IPS-20b (cell line): Measurements from ENCODE around the gene NAV3.

Experiments used
- H3K27ac ChIP-seq: one replicate; pipeline ENCODE4 v1.5.1; 2013; ENCODE audit warnings: low read length
- H3K27me3 ChIP-seq: 2 replicates; pipeline ENCODE4 v1.6.1; 2013; ENCODE audit warnings: mild to moderate bottlenecking, low read length, inconsistent platforms; ENCODE audit not compliant: insufficient read depth
- H3K36me3 ChIP-seq: 2 replicates; pipeline ENCODE4 v1.6.1; 2013; ENCODE audit warnings: low read depth, mild to moderate bottlenecking, inconsistent platforms, low read length, moderate library complexity; ENCODE audit not compliant: insufficient read depth
- H3K4me1 ChIP-seq: 2 replicates; pipeline ENCODE4 v1.6.1; 2013; ENCODE audit warnings: mild to moderate bottlenecking, control low read depth, inconsistent platforms, low read length, moderate library complexity; ENCODE audit not compliant: insufficient read depth
- H3K4me3 ChIP-seq: 2 replicates; pipeline ENCODE4 v1.5.1; 2013; ENCODE audit warnings: mild to moderate bottlenecking, low read length, inconsistent platforms
- H3K9ac ChIP-seq: 2 replicates; pipeline ENCODE4 v1.6.1; 2013; ENCODE audit warnings: low read depth, mild to moderate bottlenecking, inconsistent platforms, low read length, moderate library complexity
- H3K9me3 ChIP-seq: 2 replicates; pipeline ENCODE4 v1.6.1; 2013; ENCODE audit warnings: mild to moderate bottlenecking, low read depth, low read length, inconsistent platforms; ENCODE audit not compliant: insufficient read depth

NAV3 gene

GRCh38 chr12:77995436-77996167 lies 164.9 kb downstream of the NAV3 start:
- H3K27me3 ChIP-seq = no peaks in the 10 kb centered on the region
- no peak overlapping the region for H3K27ac ChIP-seq
- H3K4me1 ChIP-seq = no peaks in the 10 kb centered on the region

GRCh38 chr12:77996670-77997069 lies 166.0 kb downstream of the NAV3 start:
- Histone ChIP-seq H3K9ac (no peak overlapping the region), H3K27ac (no peak overlapping the region), H3K4me3 (no peak overlapping the region), H3K36me3 (no peaks in the 10 kb centered on the region), H3K4me1 (no peaks in the 10 kb centered on the region), H3K9me3 (no peaks in the 10 kb centered on the region), H3K27me3 (no peaks in the 10 kb centered on the region)

More at GRCh38 chr12:77995436-77996167, 164.9 kb downstream of the NAV3 start:
- H3K9me3 ChIP-seq = no peaks in the 10 kb centered on the region
- H3K9ac ChIP-seq = no peak overlapping the region
- no peaks in the 10 kb centered on the region for H3K36me3 ChIP-seq
- H3K4me3 ChIP-seq = no peak overlapping the region

DNA sequence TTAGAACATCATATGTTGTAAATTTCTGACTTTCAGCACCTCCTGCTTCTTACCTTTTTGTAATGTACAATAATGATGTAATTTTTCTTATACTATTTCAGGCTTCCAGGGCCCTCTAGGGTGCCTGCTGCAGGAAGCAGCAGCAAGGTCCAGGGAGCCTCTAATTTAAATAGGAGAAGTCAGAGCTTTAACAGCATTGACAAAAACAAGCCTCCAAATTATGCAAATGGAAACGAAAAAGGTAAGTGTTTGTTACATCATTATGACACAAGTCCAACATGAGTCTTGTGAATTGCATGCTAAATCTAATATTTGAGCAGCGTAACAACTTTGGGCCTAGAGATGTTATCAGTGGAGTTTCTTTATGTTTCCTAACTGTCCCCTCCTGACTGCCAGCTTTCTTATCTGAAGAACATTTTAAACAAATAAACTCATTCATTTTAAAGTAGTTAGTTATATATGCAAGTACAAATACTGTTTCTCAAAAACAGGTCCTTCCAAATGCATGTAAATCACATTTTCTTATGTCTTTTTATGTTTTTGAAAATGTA lies 167.6 kb downstream of the NAV3 start:
- Histone ChIP-seq H3K9me3 (no peaks in the 10 kb centered on the region), H3K9ac (no peak overlapping the region), H3K27ac (no peak overlapping the region), H3K4me1 (no peaks in the 10 kb centered on the region), H3K4me3 (no peak overlapping the region), H3K27me3 (no peaks in the 10 kb centered on the region), H3K36me3 (no peaks in the 10 kb centered on the region)

- H3K4me3 ChIP-seq = no peak overlapping the region
- H3K27me3 ChIP-seq = no peaks in the 10 kb centered on the region
- H3K27ac ChIP-seq = no peak overlapping the region
- H3K4me1 ChIP-seq = no peaks in the 10 kb centered on the region
- H3K9me3 ChIP-seq = no peaks in the 10 kb centered on the region
- H3K36me3 ChIP-seq = no peaks in the 10 kb centered on the region
- no peak overlapping the region for H3K9ac ChIP-seq
Observed at GRCh38 chr12:77999074-77999715, 168.5 kb downstream of the NAV3 start.

DNA sequence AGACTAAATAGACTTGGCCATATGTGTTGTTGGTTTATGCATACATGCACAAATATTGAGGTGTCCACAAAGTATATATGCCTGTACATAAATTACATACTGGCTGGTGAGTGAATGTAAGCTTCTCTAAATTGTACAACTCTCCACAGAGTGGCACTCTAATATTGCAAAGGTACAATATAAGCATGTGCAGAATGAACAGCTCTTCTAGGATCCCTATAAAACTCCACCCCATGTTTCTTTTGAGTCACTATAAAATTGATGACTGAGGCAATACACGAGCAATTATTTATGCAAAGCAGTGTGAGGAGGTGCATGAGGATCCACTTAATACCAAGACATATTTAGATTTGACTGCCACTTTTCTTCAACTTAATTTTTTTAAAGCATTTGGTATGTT lies 172.2 kb downstream of the NAV3 start:
- Histone ChIP-seq H3K9me3 (no peaks in the 10 kb centered on the region), H3K4me1 (no peaks in the 10 kb centered on the region), H3K36me3 (no peaks in the 10 kb centered on the region), H3K27me3 (no peaks in the 10 kb centered on the region), H3K27ac (no peak overlapping the region), H3K9ac (no peak overlapping the region), H3K4me3 (no peak overlapping the region)

GRCh38 chr12:78004249-78005093 lies 173.8 kb downstream of the NAV3 start:
- Histone ChIP-seq H3K27me3 (no peaks in the 10 kb centered on the region), H3K27ac (no peak overlapping the region), H3K4me3 (no peak overlapping the region), H3K9ac (no peak overlapping the region), H3K4me1 (no peaks in the 10 kb centered on the region), H3K9me3 (no peaks in the 10 kb centered on the region), H3K36me3 (no peaks in the 10 kb centered on the region)

DNA sequence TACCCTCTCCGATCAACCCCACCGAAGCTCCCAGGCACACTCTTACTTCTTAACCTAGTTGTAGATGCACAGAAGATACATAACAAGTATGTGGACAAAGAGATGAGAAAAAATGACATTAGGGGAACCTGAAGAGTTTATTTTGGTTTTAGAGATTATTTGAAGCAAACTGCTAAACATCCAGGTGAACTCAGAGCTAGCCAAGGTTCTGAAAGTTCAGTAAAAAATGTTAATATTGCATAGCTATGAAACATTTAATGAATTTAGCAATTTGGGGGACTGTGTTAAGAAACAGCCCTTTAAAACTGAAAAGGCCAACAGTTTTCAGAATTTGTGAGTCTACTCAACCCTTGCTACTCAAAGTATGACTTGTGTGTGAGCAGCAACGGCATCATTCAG lies 174.4 kb downstream of the NAV3 start:
- Histone ChIP-seq H3K27me3 (no peaks in the 10 kb centered on the region), H3K4me1 (no peaks in the 10 kb centered on the region), H3K27ac (no peak overlapping the region), H3K36me3 (no peaks in the 10 kb centered on the region), H3K9ac (no peak overlapping the region), H3K9me3 (no peaks in the 10 kb centered on the region), H3K4me3 (no peak overlapping the region)

GRCh38 chr12:78007173-78007572 lies 176.5 kb downstream of the NAV3 start:
- no peaks in the 10 kb centered on the region for H3K4me1 ChIP-seq
- H3K27ac ChIP-seq = no peak overlapping the region
- H3K9ac ChIP-seq = no peak overlapping the region
- no peaks in the 10 kb centered on the region for H3K36me3 ChIP-seq
- H3K27me3 ChIP-seq = no peaks in the 10 kb centered on the region
- H3K9me3 ChIP-seq = no peaks in the 10 kb centered on the region
- H3K4me3 ChIP-seq = no peak overlapping the region

DNA sequence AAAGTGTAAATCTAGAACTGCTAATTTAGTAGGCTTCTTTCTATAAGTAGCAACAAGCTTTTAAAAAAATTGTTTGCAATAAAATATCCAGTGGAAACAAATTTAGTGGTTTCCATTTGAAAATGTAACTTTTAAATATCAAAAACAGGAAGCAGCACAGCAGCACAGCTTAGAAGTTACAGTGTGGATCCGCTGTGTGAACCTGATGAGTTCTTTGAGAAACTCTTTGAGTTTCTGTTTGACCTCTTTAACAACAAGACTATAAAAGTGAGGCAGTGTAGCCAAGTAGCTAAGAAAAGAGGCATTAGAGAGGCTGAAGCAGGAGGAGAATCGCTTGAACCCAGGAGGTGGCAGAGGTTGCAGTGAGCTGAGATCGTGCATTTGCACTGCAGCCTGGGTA lies 178.3 kb downstream of the NAV3 start:
- H3K9me3 ChIP-seq = no peaks in the 10 kb centered on the region
- H3K4me3 ChIP-seq = no peak overlapping the region
- no peaks in the 10 kb centered on the region for H3K4me1 ChIP-seq
- H3K27ac ChIP-seq = no peak overlapping the region
- H3K9ac ChIP-seq = no peak overlapping the region
- H3K36me3 ChIP-seq = no peaks in the 10 kb centered on the region
- H3K27me3 ChIP-seq = no peaks in the 10 kb centered on the region

DNA sequence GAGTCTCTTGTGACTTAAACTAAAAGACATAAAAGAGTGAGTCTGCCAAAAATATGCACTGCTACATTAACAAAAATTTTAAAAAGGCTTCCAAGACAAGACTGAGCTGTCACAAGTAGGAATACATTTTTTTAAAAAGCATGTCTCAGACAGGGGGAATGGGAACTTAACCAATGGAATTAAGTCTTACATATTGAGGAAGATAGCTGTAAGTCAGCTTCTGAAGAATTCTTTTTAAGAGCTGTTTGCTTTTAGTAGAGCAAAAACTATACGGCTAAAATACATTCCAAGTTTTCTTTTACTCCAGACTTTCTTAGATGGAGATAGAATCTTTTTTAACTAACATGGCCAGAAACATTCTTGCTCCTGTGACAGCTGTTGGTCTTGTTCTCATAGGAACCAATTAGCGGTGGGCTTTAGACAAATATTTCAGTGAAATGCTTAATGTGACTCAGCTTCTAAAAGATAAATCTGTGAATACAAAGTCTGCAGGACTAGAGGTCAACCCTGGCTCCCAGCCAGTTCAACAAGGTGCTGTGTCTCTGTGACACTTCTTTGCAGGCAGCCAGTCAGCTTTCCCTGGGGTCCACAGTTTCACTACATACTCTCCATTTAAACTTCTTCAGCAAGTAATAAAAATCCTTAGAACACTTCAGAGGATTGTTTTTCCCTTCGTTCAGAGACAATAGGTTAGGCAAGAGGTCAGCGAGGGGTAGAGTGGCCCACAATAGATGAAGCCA lies 187.6 kb downstream of the NAV3 start:
- no peaks in the 10 kb centered on the region for H3K27me3 ChIP-seq
- no peak overlapping the region for H3K9ac ChIP-seq
- H3K9me3 ChIP-seq = no peaks in the 10 kb centered on the region
- no peaks in the 10 kb centered on the region for H3K4me1 ChIP-seq
- no peak overlapping the region for H3K4me3 ChIP-seq
- no peaks in the 10 kb centered on the region for H3K36me3 ChIP-seq
- no peak overlapping the region for H3K27ac ChIP-seq

DNA sequence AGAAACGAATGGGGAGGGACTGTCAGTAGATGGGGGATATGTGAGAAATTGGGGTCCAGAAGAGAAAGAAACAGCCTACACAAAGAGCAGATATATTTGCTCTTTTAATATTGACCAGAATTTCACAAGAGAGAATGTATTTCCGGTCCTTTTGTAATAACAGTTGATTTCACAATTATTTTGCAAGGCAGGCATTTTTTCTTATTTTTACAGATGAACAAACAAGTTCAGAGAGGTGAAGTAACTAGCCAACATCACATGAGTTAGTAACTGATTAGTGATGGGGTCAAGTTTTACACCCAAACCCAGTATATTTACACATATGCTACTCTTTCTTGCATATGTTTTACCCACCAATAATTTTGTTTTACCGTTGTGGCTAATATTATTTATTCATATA lies 188.2 kb downstream of the NAV3 start:
- Histone ChIP-seq H3K4me1 (no peaks in the 10 kb centered on the region), H3K36me3 (no peaks in the 10 kb centered on the region), H3K9ac (no peak overlapping the region), H3K4me3 (no peak overlapping the region), H3K27ac (no peak overlapping the region), H3K9me3 (no peaks in the 10 kb centered on the region), H3K27me3 (no peaks in the 10 kb centered on the region)
